Thyroid gland (tissue), 4 donors: ENCODE results near the gene SETD1B.

Source experiments
- CTCF ChIP-seq, 6 experiments: fragments of 200-600 bp in 3 of 6; fragments of 450-650 bp in 3 of 6; sonication (generic) in 3 of 6; IDR thresholded peaks; one replicate each; pipeline ENCODE4 v1.5.1; 2016 to 2019; ENCODE audit warnings: antibody characterized with exemption in 6 of 6, mild to moderate bottlenecking in 2 of 6, inconsistent platforms in 1 of 6, moderate library complexity in 1 of 6
- POLR2A ChIP-seq, 2 donors: fragments of 450-650 bp; IDR thresholded peaks; one replicate each; pipeline ENCODE4 v1.6.1; 2017; ENCODE audit warnings: antibody characterized with exemption in 2 of 2, mild to moderate bottlenecking in 2 of 2, moderate library complexity in 1 of 2

- no peak for TF ChIP-seq CTCF (IDR thresholded peaks at IDR 0.05)
- TF ChIP-seq POLR2A (IDR thresholded peaks at IDR 0.05) = no peak
These were observed 4.8 kb downstream of the SETD1B start for GRCh38 chr12:121808623-121809022.
